Ovary (tissue), 9 donors: ENCODE measurements around the gene KCTD16. TPM values are rescaled to one million over a fixed set of nuclear protein-coding genes. Genes with fewer than 3 reads are reported as not detected.

Experiments used
- DNase-seq, 5 donors: peaks; one replicate each; pipeline ENCODE4 v3.0.0-alpha.2; 2019 to 2020
- H3K27ac ChIP-seq, 2 donors: fragments of 200-600 bp; one replicate each; pipeline versions ENCODE4 v1.5.1 to v1.8.0; 2019 to 2022
- H3K27me3 ChIP-seq: fragments of 200-600 bp; one replicate; pipeline ENCODE4 v1.8.0; 2022
- H3K36me3 ChIP-seq: fragments of 200-600 bp; sonication (generic); one replicate; pipeline ENCODE4 v1.5.1; 2019
- H3K4me1 ChIP-seq: one replicate; pipeline ENCODE4 v1.8.1; 2013; ENCODE audit warnings: mild to moderate bottlenecking, moderate library complexity; ENCODE audit not compliant: insufficient read depth
- H3K4me3 ChIP-seq: fragments of 200-600 bp; sonication (generic); one replicate; pipeline ENCODE4 v1.5.1; 2017
- H3K9me3 ChIP-seq, 2 donors: fragments of 200-600 bp in 1 of 2; sonication (generic) in 1 of 2; one replicate each; pipeline versions ENCODE4 v1.5.1 to v1.8.1; 2013 to 2019; ENCODE audit warnings: mild to moderate bottlenecking in 1 of 2, moderate library complexity in 1 of 2
- CTCF ChIP-seq, 3 donors: fragments of 450-650 bp in 2 of 3; fragments of 200-600 bp in 1 of 3; IDR thresholded peaks; one replicate each; pipeline versions ENCODE4 v1.5.1 to v1.8.0; 2016 to 2022; ENCODE audit warnings: antibody characterized with exemption in 3 of 3, mild to moderate bottlenecking in 1 of 3
- EP300 ChIP-seq: sonication (generic); formaldehyde crosslinking; IDR thresholded peaks from one replicate; pipeline ENCODE4 v1.6.1; 2017; ENCODE audit warnings: antibody characterized with exemption
- POLR2A ChIP-seq: fragments of 450-650 bp; IDR thresholded peaks from one replicate; pipeline ENCODE4 v1.6.1; 2017; ENCODE audit warnings: antibody characterized with exemption, mild to moderate bottlenecking, moderate library complexity
- WGBS, 3 donors: extraction: QIAGEN DNeasy Blood & Tissue Kit in 1 of 3; methylation state at CpG; one replicate each; pipeline versions ENCODE4 v1.1.5 to v1.1.7; 2013 to 2017; 5-methylcytosine and 5-hydroxymethylcytosine counted together
- intact Hi-C, 4 donors: fragments of 100-400 bp; cut with DNase I; formaldehyde crosslinking; loops; one replicate each; pipeline versions ENCODE4 v1.11.0 to v1.15.1; 2022 to 2023
- polyA plus RNA-seq, 2 donors: library from polyadenylated mRNA; stranded (reverse); fragments of 200-250 nt in 1 of 2; fragments of 350-450 nt in 1 of 2; fragmentation: Illumina TruSeq in 1 of 2; extraction: RNeasy Lipid Tissue Mini Kit (QIAGEN cat#74804) in 1 of 2; gene quantifications; one replicate each; pipeline ENCODE4 v1.2.3, GENCODE V29; 2013 to 2014
- total RNA-seq, 7 donors: library from RNA; depleted of rRNA in 2 of 7; stranded (reverse); fragments of >200 nt in 2 of 7; fragmentation: NEBNext Ultra II Directional in 3 of 7; extraction: Animal tissue kit (Norgen Biotek cat#: 25700) in 3 of 7; gene quantifications; one replicate each; pipeline versions ENCODE4 v1.1.0 to v1.2.4, GENCODE V29; 2016 to 2023
- donor health status: DM: no; HTN: no; CAD: no; lungs with moderate emphysema.
- donor health status: DM: no; HTN: no; CAD: no.
- donor health status: Bipolar disorder and iron deficiency.
- donor health status: DM: yes; HTN: yes; CAD: no.
- donor health status: DM: no; HTN: no; CAD: no.
- donor health status: DM: yes; HTN: yes; CAD: no.

Gene KCTD16
- total and polyA plus RNA-seq, 9 donors: under 0.01 to 0.46 (median 0.13) TPM; not detected in 1

- Histone ChIP-seq H3K4me1 (no peaks in the 10 kb centered on the region), H3K27ac (no peak overlapping the region), H3K27me3 (no peaks in the 10 kb centered on the region), H3K9me3 (no peaks in the 10 kb centered on the region), H3K4me3 (no peak overlapping the region), H3K36me3 (no peaks in the 10 kb centered on the region)
- no peak for DNase-seq
- TF ChIP-seq EP300 (no peak), CTCF (IDR thresholded peaks at IDR 0.05) (no peak), POLR2A (no peak)
- intact Hi-C loops: no loop called here
- 67 to 72% (median 68%) methylated on average over 4 of the region's 4 CpGs for WGBS, 3 donors
Observed at GRCh38 chr5:144318460-144318859, 147.8 kb downstream of the KCTD16 start.

GRCh38 chr5:144323181-144323580 is 152.5 kb downstream of the KCTD16 start:
- intact Hi-C loops: no loop called here
- Histone ChIP-seq H3K9me3 (no peaks in the 10 kb centered on the region), H3K4me3 (no peak overlapping the region), H3K36me3 (no peaks in the 10 kb centered on the region), H3K27me3 (no peaks in the 10 kb centered on the region), H3K4me1 (no peaks in the 10 kb centered on the region), H3K27ac (no peak overlapping the region)
- WGBS, 3 donors: 76 to 90% (median 81%) methylated on average over 1 of the region's 1 CpG
- DNase-seq: no peak
- no peak for TF ChIP-seq POLR2A
- no peak for TF ChIP-seq CTCF (IDR thresholded peaks at IDR 0.05)
- no peak for TF ChIP-seq EP300

GRCh38 chr5:144325532-144325931 is 154.9 kb downstream of the KCTD16 start:
- no peak for DNase-seq
- WGBS, 3 donors: 75 to 84% (median 76%) methylated on average over 3 of the region's 3 CpGs

DNA sequence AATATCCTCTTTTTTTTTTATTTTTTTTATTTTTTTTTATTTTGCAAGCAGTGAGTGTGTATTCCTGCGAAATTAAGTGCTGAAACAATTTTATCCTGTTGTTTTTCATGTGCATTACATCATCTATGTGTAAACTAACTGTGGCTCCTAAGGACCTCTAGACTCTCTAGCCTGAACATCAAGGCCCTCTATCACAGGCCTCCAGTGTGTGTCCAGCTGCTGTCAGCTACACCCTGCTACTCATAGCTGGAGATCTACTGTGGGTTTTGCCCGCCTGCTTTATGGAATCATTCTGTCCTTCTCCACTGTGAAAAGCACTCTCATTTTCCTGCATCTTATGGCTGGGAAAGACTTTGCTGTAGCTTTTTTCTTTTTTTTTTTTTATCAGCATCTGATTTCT is 157.8 kb downstream of the KCTD16 start:
- WGBS, 3 donors: 40 to 47% (median 44%) methylated on average over 2 of the region's 2 CpGs
- H3K36me3 ChIP-seq: no peaks in the 10 kb centered on the region
- H3K4me1 ChIP-seq: no peaks in the 10 kb centered on the region
- H3K27ac ChIP-seq: no peak overlapping the region
- TF ChIP-seq POLR2A (no peak), EP300 (no peak), CTCF (IDR thresholded peaks at IDR 0.05) (no peak)
- DNase-seq: no peak
- intact Hi-C loops: no loop called here
- no peaks in the 10 kb centered on the region for H3K27me3 ChIP-seq
- no peak overlapping the region for H3K4me3 ChIP-seq
- no peaks in the 10 kb centered on the region for H3K9me3 ChIP-seq

More at GRCh38 chr5:144325532-144325931, 154.9 kb downstream of the KCTD16 start:
- intact Hi-C loops: no loop called here
- TF ChIP-seq EP300 (no peak), CTCF (IDR thresholded peaks at IDR 0.05) (no peak), POLR2A (no peak)
- Histone ChIP-seq H3K4me3 (no peak overlapping the region), H3K27me3 (no peaks in the 10 kb centered on the region), H3K27ac (no peak overlapping the region), H3K9me3 (no peaks in the 10 kb centered on the region), H3K4me1 (no peaks in the 10 kb centered on the region), H3K36me3 (no peaks in the 10 kb centered on the region)

- no peak overlapping the region for H3K27ac ChIP-seq
- TF ChIP-seq CTCF (IDR thresholded peaks at IDR 0.05): no peak
- no peak for TF ChIP-seq POLR2A
- no peak for TF ChIP-seq EP300
- no peaks in the 10 kb centered on the region for H3K27me3 ChIP-seq
- no peak for DNase-seq
- no peaks in the 10 kb centered on the region for H3K4me1 ChIP-seq
- H3K36me3 ChIP-seq: no peaks in the 10 kb centered on the region
- intact Hi-C loops: no loop called here
- H3K4me3 ChIP-seq: no peak overlapping the region
- H3K9me3 ChIP-seq: no peaks in the 10 kb centered on the region
Observed at GRCh38 chr5:144328980-144329379, 158.3 kb downstream of the KCTD16 start.
